Erythroblast (primary cell): ENCODE data around the gene GLT8D2.

Experiments
- GATA1 ChIP-seq: IDR thresholded peaks from 2 replicates; pipeline ENCODE4 v1.6.1; 2011; ENCODE audit warnings: low read depth, mild to moderate bottlenecking, control low read depth, low read length, moderate library complexity
- POLR2A ChIP-seq: IDR thresholded peaks from 2 replicates; pipeline ENCODE4 v1.6.1; 2011; ENCODE audit warnings: mild to moderate bottlenecking, low read length

DNA sequence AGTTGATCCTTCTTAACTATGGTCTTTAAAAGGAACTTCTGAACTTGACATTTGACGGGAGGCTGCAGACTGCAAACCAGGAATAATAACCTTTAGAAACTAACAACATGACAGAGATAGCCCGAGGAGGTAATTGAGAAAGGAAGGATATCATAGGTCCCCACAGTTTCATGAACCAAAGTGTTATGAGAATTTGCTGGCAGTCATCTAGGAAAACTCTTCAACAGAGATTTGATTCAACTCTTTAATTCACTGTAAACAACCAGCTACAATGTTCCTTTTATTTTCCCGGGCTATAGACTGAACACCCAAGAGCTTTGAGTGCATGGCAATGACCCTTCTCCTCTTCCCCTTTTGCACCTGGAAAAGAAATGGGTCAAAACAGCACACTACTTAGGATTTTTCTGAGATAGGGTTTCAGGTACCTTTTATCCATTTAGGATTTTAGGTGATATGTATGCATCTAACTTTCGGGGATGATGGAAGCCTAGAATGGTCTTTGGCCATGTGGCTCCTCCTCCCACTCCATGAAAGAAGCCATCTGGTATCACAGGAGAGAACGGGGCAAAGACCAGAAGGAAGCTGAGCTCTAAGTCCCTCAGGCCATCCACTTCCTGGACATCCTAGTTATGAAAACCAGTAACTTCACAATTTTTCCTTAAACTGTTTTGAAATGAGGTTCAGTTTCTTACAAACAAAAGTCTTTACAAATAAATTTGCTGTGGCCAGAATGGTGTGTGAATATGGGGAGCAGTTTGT lies 23.0 kb downstream of the GLT8D2 start:
- TF ChIP-seq POLR2A (no peak), GATA1 (no peak)
